HG03175 (cell line): Measurements from ENCODE around the gene MLKL.

Experiments used
- ATAC-seq: cut with Tn5 transposase; IDR thresholded peaks from one replicate; pipeline ENCODE4 v1.9.1; 2021; ENCODE audit warnings: mild to moderate bottlenecking, moderate library complexity; ENCODE audit not compliant: unreplicated experiment

Gene MLKL

DNA sequence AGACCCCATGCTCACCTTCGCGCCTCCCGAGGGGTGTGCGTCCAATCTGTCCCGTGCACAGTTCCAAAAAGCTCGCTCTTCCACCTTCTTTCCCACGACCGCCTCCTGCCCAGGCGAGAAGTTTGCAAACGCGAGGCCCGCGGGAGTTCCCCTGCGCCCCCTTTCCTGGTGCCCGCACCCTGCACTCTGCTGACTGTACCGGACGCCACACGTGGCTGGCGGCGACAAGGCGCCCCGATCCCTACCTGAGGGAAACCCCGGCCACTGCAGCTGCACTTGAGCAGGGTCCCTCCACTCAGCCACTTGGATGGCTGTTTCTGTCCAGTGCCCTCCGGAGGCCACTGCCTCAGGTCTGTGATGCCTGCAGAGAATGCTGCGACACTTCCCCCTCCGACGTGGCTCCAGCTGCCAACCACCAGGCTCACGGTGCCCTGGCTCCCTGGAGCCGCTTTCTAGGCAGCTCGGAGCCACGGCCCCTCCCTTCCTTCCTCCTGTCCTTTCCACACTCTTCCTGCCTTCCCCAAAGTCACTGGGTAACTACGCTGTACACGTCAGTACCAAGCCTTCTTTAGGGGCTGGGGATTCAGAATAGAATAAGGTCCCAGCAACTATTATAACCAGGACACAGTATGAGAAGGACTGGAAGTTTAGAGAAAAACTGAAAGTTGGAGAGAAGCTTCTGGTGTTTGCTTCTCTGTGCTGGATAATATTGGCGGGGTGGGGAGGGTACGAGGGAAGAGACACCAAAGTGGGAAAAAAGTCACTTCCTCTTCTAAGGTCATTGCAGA, at the start of gene MLKL:
Gene MLKL (minus strand): TSS at position 425 of the 788 bp plus-strand sequence. CDS start 5,105 bp downstream, outside the sequence.
- peak; percentile 46 for ATAC-seq

GRCh38 chr16:74749291-74750055, 48.8 kb upstream of the MLKL start:
- ATAC-seq, result no peak

DNA sequence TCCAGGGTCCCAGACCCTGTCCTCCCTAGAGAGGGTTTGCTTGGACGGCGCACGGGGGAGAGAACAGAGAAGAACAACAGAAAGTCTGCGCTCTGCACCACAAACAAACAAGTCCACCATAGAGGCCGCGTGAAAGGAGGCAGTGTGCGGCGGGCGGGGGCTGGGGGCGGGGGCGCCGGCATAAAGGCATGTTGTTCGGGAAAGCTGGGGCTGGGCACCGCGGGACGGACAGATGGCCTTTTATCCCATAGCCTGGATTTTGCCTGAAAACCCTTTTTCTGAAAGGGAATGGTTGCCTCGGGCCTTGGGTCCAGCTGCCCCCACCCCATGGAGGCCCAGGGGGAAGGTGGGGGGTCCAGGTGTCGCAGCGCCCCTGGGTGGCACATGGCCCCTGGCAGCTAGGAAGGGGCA, 48.0 kb upstream of the MLKL start:
- ATAC-seq, result no peak

DNA sequence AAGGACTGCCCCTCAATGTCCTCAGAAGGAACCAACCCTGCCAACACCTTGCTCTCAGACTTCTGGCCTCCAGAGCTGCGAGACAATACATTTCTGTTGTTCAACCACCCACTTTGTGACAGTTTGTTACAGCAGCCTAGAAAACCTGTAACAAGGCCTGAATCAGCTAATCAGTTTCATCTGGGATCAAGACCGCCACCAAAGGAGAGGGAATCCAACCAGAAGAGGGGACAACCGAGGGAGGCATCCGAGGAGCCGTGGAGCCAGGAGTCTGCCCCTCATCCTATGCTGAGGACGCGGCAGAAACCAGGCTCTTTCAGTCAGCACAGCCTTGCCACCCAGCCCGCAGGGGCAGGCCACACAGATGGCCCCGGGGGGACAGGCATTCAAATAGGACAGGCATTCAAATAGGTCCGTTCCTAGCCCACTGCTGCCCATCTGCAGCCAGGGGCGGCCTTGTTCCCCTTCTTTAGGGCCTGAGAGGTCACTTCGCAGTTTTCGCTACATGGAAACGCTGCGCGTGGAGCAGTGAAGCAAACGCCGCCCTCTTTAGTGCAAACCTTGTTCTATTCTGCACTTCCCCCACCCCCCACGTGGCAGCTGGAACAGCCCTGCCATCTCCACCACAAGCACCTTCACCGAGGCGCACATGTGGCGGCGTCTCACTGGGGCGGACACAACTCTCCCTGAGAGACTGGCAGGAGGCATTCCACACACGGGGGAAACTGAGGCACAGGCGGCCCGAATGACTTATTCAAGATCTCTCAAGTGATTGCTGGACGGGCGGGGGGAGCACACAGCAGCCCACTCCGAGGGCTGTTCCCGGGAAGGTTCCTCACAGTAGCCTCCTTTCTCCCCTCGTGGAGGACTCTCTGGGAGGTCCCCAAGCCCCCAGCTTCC, 47.3 kb upstream of the MLKL start:
- ATAC-seq, result no peak

DNA sequence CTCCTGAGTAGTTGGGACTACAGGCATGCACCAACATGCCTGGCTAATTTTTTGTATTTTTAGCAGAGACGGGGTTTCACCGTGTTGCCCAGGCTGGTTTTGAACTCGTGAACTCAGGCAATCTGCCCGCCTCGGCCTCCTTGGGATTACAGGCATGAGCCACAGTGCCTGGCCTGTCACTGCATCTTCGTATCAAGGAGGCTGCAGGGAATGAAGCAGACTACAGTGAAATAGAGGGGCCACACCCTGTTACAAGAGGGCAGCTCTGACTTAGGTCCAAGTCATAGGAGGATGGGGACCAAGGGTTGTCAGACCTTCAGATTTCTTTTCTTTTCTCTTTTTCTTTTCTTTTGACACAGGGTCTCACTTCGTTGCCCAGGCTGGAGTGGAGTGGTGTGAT, 45.3 kb upstream of the MLKL start:
- no peak for ATAC-seq

- no peak for ATAC-seq
Measured at GRCh38 chr16:74745109-74745615, 44.5 kb upstream of the MLKL start.

DNA sequence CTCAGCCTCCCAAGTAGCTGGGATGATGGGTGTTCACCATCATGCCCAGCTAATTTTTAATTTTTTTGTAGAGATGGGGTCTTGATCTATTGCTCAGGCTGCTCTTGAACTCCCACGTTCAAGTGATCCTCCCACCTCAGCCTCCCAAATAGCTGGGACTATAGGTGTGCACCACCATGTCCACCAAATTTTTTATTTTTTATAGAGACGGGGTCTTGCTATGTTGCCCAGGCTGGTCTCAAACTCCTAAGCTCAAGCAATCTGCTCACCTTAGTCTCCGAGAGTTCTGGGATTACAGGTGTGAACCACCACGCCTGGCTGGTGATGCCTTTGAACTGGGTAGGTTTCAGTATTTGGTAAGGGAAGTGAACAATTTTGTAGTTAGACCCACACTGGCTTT, 43.9 kb upstream of the MLKL start:
- no peak for ATAC-seq

- no peak for ATAC-seq
Measured at GRCh38 chr16:74743668-74744299, 43.1 kb upstream of the MLKL start.

DNA sequence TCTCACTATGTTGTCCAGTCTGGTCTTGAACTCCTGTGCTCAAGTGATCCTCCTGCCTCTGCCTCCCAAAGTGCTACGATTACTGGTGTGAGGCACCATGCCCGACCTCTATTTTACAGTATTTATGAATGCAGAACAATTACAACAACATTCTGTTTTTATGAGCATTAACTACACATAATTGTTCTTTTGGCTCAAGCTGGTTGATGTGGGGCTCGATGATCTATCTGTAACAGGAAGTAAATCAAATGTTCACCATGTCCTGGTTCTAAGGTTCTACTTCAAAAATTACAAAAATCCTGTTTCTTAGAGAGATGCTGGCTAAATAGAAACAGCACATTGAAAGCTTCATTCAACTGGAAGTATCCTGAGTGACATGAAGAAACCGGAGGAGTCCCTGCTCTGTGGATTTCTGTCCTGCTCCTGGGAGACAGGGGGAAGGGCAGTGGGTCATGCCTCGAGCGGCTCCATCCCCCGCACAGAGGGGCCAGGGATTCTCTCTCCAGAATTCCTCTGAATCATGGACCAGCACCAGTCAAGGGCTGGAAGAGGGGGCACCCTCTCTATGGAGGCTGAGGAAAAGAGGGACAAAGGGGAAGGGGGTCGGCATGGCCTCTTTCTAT, 42.5 kb upstream of the MLKL start:
- no peak for ATAC-seq

DNA sequence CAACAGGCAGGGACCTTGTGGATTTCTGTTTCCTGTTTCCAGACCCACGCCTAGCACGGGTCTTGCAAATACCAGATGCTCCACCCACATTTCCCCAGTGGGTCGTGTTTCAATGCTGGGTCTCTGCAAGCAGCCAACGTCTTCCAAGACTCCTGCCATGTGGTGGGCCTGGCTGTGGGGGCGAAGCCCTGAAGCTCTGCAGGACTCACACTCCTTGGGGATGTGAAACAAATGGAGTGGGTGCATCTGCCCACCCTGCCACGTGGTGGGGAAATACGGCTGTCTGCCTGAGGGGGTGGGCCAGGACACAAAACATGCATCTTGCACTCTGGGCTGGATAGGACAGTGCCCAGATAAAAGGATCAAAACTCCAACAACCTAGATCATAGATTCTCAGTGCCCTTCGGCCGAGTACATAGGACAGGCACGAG, 41.4 kb upstream of the MLKL start:
- ATAC-seq, result no peak

GRCh38 chr16:74740795-74741304, 40.2 kb upstream of the MLKL start:
- no peak for ATAC-seq

DNA sequence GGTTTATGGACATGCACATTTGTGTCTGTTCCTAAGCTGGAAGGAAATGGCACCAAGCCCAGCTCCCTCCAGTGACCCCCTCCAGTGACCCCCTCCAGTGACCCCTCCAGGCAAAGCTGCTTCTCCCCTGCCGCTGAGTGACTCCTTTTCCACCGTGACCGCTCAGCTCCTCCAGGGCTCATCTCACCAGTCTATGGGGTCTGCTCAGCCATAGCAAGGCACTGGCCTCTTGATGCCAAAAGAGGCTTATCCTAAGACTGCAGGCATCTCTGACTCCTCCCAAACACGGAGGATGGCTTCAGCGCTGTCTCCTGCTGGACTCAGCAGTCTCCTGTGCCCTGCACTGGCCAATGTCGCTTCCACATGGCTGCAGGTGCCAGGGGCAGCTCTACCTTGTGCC, 38.6 kb upstream of the MLKL start:
- no peak for ATAC-seq

- ATAC-seq, result no peak
Measured at GRCh38 chr16:74738816-74739215, 38.2 kb upstream of the MLKL start.

GRCh38 chr16:74738113-74738541, 37.5 kb upstream of the MLKL start:
- no peak for ATAC-seq

DNA sequence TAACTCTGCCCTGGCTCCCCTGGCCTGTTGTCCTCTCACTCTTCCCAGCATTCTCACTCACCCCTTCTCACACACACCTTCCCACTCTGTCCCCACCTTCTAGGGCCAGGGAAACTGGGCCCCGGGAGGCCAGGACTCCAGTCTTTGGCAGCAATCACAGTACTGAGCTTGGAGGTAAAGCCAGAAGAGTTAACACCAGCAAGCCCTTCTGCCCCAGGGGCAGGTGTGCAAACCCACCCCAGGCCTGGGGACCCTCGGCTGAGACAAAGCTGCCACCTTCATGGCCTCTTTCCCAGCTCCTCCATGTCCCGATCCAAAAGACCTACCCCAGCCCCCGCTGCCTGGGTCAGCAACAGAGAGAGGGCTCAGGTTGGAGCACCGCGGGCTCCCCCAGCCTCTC, 36.9 kb upstream of the MLKL start:
- ATAC-seq, result no peak

DNA sequence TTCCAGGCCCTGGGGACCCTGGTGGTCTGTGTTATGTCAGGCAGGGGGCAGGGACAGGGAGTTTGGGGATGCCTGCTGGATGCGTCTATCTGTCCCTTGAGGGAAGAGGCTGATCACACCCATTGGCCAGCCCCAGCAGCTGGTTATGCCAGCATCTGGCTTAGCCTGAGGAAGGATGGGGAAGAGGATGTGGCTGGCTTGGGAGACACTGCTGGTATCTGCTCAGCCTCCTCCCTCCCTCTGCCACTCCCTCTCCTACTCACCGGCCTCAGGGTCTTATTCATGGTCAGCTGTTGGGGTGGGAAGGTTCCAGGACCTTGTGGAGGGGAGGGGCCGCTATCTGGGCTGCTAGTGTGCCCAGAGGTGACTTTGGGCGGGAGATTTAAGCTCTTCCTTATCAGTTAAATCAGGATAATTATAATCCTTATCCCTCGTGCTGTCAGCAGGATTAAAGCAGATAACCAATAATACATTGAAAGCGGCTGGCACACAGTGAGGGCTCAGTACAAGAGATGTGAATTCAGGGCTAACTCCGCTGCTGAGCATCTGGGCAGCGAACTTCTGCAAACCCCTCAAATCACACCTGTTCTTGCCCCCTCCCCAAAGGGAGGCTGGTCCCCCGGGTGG, 36.0 kb upstream of the MLKL start:
- no peak for ATAC-seq

- ATAC-seq, result no peak
Measured at GRCh38 chr16:74735554-74735953, 34.9 kb upstream of the MLKL start.

DNA sequence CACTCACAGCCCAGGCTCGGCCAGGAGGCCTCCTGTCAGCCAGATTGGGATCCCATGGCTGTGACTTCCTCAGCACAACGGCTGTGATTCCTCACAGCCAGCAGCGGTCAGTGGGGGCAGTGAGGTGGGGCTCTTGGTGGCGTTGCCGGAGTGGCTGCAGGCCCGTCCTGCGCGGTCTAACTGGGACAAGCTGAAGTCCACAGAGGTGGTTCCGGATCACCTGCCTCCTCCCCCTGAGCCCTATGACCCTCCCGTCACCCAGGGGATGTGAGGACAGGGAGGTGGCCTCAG, 34.4 kb upstream of the MLKL start:
- ATAC-seq, result no peak

- ATAC-seq, result no peak
Measured at GRCh38 chr16:74734361-74735161, 33.9 kb upstream of the MLKL start.
